Measurements from ENCODE around the gene CLEC9A. TPM values are rescaled to one million over a fixed set of nuclear protein-coding genes. Genes with fewer than 3 reads are reported as not detected.
A peak's percentile ranks its signal among the peaks of the same experiment; 100 is the strongest.

Gene CLEC9A
- not detected for polyA plus RNA-seq (2013, experiment 1 of 2)
- polyA plus RNA-seq (2013, experiment 2 of 2), result not detected

DNA sequence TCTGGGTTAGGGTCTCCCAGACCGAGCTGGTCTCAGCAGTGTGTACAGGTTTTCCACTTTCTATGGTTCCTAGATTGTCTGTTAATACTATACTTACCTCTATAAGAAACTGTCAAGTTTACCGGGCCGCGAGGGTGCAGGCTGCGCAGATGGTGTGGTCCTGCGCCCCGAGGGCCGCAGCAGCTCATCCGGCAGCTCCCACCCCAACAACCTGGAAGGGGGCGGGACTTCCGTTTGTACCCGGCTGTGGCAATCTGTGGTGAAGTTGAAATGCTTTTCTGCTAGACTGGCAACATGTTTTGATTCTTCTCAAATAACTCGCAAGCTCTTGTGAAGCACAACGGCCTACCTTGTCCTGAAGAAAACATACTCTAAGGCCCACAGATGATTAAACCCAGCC lies at the start of gene CLEC9A:
CLEC9A (plus strand) TSS at position 237 of the 400 bp plus-strand sequence. CDS start 22,006 bp downstream, outside the sequence.
- Histone ChIP-seq H4K8ac (ENCODE audit: low read depth, low read length) (no peak within 1 kb of the TSS), H3K79me1 (ENCODE audit: low read length) (no peaks in the 10 kb centered on the region), H3K56ac (ENCODE audit: low read length) (no peak within 1 kb of the TSS), H3K4me2 (ENCODE audit: low read length) (no peak within 1 kb of the TSS), H3K27me3 (ENCODE audit: insufficient read depth, low read length, poor library complexity) (no peaks in the 10 kb centered on the region), H3K79me2 (ENCODE audit: control insufficient read depth, insufficient read depth, low read length) (no peaks in the 10 kb centered on the region), H3K36me3 (ENCODE audit: control insufficient read depth, insufficient read depth, low read length) (no peaks in the 10 kb centered on the region), H3K9ac (ENCODE audit: low read length) (no peak within 1 kb of the TSS), H3K18ac (ENCODE audit: low read length) (no peak within 1 kb of the TSS), H3K4ac (ENCODE audit: low read depth, low read length) (no peak within 1 kb of the TSS), H2BK15ac (replicated peaks; ENCODE audit: low read depth) (no peak within 1 kb of the TSS), H4K5ac (ENCODE audit: low read length) (no peak within 1 kb of the TSS), H3K4me1 (ENCODE audit: control insufficient read depth, low read depth, low read length) (no peaks in the 10 kb centered on the region), H2AK5ac (ENCODE audit: low read length) (no peak within 1 kb of the TSS), H3K23ac (ENCODE audit: low read length) (no peak within 1 kb of the TSS), H3K27ac (ENCODE audit: low read depth, low read length) (no peak within 1 kb of the TSS), H2BK120ac (ENCODE audit: low read depth, low read length) (no peak within 1 kb of the TSS), H2BK5ac (ENCODE audit: low read length) (no peak within 1 kb of the TSS), H3K4me3 (ENCODE audit: low read length) (no peak within 1 kb of the TSS)
- no CpG with 5 or more reads among the region's 14 CpGs for WGBS (ENCODE audit: extremely low coverage, insufficient coverage, low lambda C conversion rate)
- DNase-seq, result no peak

DNA sequence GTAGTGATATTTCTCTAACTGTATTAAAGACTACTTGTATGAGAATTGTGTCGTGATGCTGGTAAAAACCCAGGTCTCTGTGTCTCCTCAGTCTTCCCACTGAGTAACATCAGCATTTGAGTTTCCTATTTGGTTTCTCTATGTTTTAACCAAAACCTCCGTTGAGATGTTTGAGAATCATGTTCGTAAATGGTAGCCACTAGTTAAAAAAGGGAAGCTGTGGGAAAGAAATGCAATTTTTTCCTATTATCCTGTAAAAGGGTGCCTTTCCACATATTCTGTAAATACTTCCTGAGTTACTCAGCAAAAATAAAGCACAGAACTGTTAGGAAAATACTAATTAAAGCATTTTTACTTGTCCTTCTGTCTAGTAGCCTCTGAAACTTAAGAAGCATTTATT lies 38.6 kb upstream of the CLEC9A start:
- H4K5ac ChIP-seq (ENCODE audit: low read length), result no peak overlapping the region
- no peaks in the 10 kb centered on the region for H3K36me3 ChIP-seq (ENCODE audit: control insufficient read depth, insufficient read depth, low read length)
- no peak overlapping the region for H3K9ac ChIP-seq (ENCODE audit: low read length)
- no peak overlapping the region for H3K18ac ChIP-seq (ENCODE audit: low read length)
- no peaks in the 10 kb centered on the region for H3K79me1 ChIP-seq (ENCODE audit: low read length)
- no peak for DNase-seq
- H2BK120ac ChIP-seq (ENCODE audit: low read depth, low read length), result no peak overlapping the region
- no peak overlapping the region for H3K56ac ChIP-seq (ENCODE audit: low read length)
- no peaks in the 10 kb centered on the region for H3K4me1 ChIP-seq (ENCODE audit: control insufficient read depth, low read depth, low read length)
- no peak overlapping the region for H2BK15ac ChIP-seq (replicated peaks; ENCODE audit: low read depth)
- H3K27ac ChIP-seq (ENCODE audit: low read depth, low read length), result no peak overlapping the region
- no peak overlapping the region for H3K4me3 ChIP-seq (ENCODE audit: low read length)
- H4K8ac ChIP-seq (ENCODE audit: low read depth, low read length), result no peak overlapping the region
- H2AK5ac ChIP-seq (ENCODE audit: low read length), result no peak overlapping the region
- H3K23ac ChIP-seq (ENCODE audit: low read length), result no peak overlapping the region
- no peak overlapping the region for H2BK5ac ChIP-seq (ENCODE audit: low read length)
- H3K4me2 ChIP-seq (ENCODE audit: low read length), result no peak overlapping the region
- no peaks in the 10 kb centered on the region for H3K79me2 ChIP-seq (ENCODE audit: control insufficient read depth, insufficient read depth, low read length)
- H3K27me3 ChIP-seq (ENCODE audit: insufficient read depth, low read length, poor library complexity), result no peaks in the 10 kb centered on the region
- WGBS (ENCODE audit: extremely low coverage, insufficient coverage, low lambda C conversion rate), result no CpG with 5 or more reads among the region's 3 CpGs
- H3K4ac ChIP-seq (ENCODE audit: low read depth, low read length), result no peak overlapping the region

DNA sequence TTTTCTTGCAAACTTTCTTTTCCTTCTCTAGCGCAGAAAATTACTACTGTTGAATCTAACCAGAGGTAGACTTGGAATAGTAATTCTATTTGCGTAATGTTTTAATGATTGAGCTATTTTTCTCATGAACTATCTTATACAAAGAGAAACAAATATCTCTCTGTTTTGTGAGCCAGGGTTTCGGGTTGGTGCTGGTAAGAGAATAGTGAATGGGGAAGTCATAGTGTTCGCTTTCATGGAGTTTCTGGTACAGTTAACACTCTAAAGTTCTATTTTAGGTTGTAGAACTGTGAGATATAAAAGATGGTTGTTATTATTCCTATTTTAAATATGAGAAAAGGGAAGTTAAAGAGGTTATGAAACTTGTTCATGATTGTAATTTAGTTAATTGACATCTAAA lies 38.2 kb upstream of the CLEC9A start:
- Histone ChIP-seq H2BK15ac (replicated peaks; ENCODE audit: low read depth) (no peak overlapping the region), H3K27me3 (ENCODE audit: insufficient read depth, low read length, poor library complexity) (no peaks in the 10 kb centered on the region), H3K23ac (ENCODE audit: low read length) (no peak overlapping the region), H3K36me3 (ENCODE audit: control insufficient read depth, insufficient read depth, low read length) (no peaks in the 10 kb centered on the region), H3K4me3 (ENCODE audit: low read length) (no peak overlapping the region), H3K56ac (ENCODE audit: low read length) (no peak overlapping the region), H3K79me2 (ENCODE audit: control insufficient read depth, insufficient read depth, low read length) (no peaks in the 10 kb centered on the region), H4K5ac (ENCODE audit: low read length) (no peak overlapping the region), H2AK5ac (ENCODE audit: low read length) (no peak overlapping the region), H3K79me1 (ENCODE audit: low read length) (no peaks in the 10 kb centered on the region), H2BK120ac (ENCODE audit: low read depth, low read length) (no peak overlapping the region), H4K8ac (ENCODE audit: low read depth, low read length) (no peak overlapping the region), H2BK5ac (ENCODE audit: low read length) (no peak overlapping the region), H3K4me2 (ENCODE audit: low read length) (no peak overlapping the region), H3K27ac (ENCODE audit: low read depth, low read length) (no peak overlapping the region), H3K4ac (ENCODE audit: low read depth, low read length) (no peak overlapping the region), H3K4me1 (ENCODE audit: control insufficient read depth, low read depth, low read length) (no peaks in the 10 kb centered on the region), H3K9ac (ENCODE audit: low read length) (no peak overlapping the region), H3K18ac (ENCODE audit: low read length) (no peak overlapping the region)
- DNase-seq, result no peak
- WGBS (ENCODE audit: extremely low coverage, insufficient coverage, low lambda C conversion rate), result no CpG with 5 or more reads among the region's 4 CpGs

DNA sequence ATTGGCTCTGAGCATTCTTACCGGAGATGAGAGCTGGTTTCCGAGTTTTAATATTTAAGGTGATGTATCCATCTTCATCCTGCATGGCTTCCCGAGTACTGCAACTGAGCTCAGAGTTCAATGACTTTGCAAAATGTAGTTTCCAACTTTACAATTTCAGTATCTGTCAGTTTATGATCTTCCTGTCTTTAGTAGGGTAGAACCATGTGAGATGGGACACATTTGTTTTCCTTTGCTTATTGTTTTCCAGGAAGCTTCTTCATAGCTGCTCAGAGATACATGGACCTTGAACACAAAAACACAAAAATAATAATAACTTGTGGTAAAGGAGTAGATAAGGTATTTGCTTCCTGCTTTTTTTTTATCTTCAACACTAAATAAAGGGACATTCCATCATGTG lies 31.5 kb upstream of the CLEC9A start, which contains the start of gene CLEC1B:
CLEC1B (minus strand) TSS at position 106 of the 400 bp plus-strand sequence; CDS start at position 85, 21 bp downstream.
- H3K79me2 ChIP-seq (ENCODE audit: control insufficient read depth, insufficient read depth, low read length), result no peaks in the 10 kb centered on the region
- no peak within 1 kb of the TSS for H4K8ac ChIP-seq (ENCODE audit: low read depth, low read length)
- no peak within 1 kb of the TSS for H3K23ac ChIP-seq (ENCODE audit: low read length)
- H3K9ac ChIP-seq (ENCODE audit: low read length), result no peak within 1 kb of the TSS
- no peak for DNase-seq
- no peaks in the 10 kb centered on the region for H3K36me3 ChIP-seq (ENCODE audit: control insufficient read depth, insufficient read depth, low read length)
- no peak within 1 kb of the TSS for H2BK5ac ChIP-seq (ENCODE audit: low read length)
- no peak within 1 kb of the TSS for H2BK120ac ChIP-seq (ENCODE audit: low read depth, low read length)
- H3K79me1 ChIP-seq (ENCODE audit: low read length), result no peaks in the 10 kb centered on the region
- no peak within 1 kb of the TSS for H3K4me3 ChIP-seq (ENCODE audit: low read length)
- H2AK5ac ChIP-seq (ENCODE audit: low read length), result no peak within 1 kb of the TSS
- no peaks in the 10 kb centered on the region for H3K4me1 ChIP-seq (ENCODE audit: control insufficient read depth, low read depth, low read length)
- H3K27me3 ChIP-seq (ENCODE audit: insufficient read depth, low read length, poor library complexity), result no peaks in the 10 kb centered on the region
- no peak within 1 kb of the TSS for H3K27ac ChIP-seq (ENCODE audit: low read depth, low read length)
- H4K5ac ChIP-seq (ENCODE audit: low read length), result no peak within 1 kb of the TSS
- no peak within 1 kb of the TSS for H3K18ac ChIP-seq (ENCODE audit: low read length)
- no peak within 1 kb of the TSS for H2BK15ac ChIP-seq (replicated peaks; ENCODE audit: low read depth)
- no CpG with 5 or more reads among the region's 3 CpGs for WGBS (ENCODE audit: extremely low coverage, insufficient coverage, low lambda C conversion rate)
- H3K56ac ChIP-seq (ENCODE audit: low read length), result no peak within 1 kb of the TSS
- peak within 1 kb of the TSS; percentile 12 for H3K4ac ChIP-seq (ENCODE audit: low read depth, low read length)
- H3K4me2 ChIP-seq (ENCODE audit: low read length), result no peak within 1 kb of the TSS

DNA sequence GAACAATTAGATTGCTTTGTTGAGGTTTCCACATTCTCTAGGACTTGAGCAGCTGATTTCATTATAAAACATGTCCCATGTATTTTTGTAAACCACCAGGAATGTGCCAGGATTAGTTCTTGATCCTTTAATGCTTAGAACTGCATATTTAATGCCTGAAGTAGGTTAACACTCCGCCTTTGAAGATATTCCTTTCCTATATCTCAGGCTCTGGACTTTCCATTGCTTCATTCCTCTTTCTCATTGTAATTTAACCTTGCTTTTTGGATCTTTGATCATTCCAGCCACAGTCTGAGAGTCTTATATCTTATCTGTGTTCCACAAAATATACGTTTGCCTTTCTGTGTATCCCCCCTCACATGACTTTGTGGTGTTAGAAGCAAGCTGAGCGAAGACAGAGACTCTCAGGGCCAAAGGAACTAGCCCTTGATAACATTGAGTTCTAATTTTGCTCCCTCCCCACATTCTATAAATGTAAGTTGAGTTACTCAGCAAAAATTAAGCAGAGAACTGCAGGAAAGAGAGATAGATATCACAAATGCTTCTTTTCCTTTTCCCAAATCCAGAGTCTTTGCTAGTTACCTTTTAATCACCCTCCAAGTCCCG lies 29.2 kb upstream of the CLEC9A start:
- no peak overlapping the region for H3K56ac ChIP-seq (ENCODE audit: low read length)
- H3K4me3 ChIP-seq (ENCODE audit: low read length), result no peak overlapping the region
- no peak overlapping the region for H3K9ac ChIP-seq (ENCODE audit: low read length)
- WGBS (ENCODE audit: extremely low coverage, insufficient coverage, low lambda C conversion rate), result no CpG with 5 or more reads among the region's 4 CpGs
- no peaks in the 10 kb centered on the region for H3K27me3 ChIP-seq (ENCODE audit: insufficient read depth, low read length, poor library complexity)
- H4K8ac ChIP-seq (ENCODE audit: low read depth, low read length), result no peak overlapping the region
- no peaks in the 10 kb centered on the region for H3K36me3 ChIP-seq (ENCODE audit: control insufficient read depth, insufficient read depth, low read length)
- H2BK120ac ChIP-seq (ENCODE audit: low read depth, low read length), result no peak overlapping the region
- H3K23ac ChIP-seq (ENCODE audit: low read length), result no peak overlapping the region
- H3K27ac ChIP-seq (ENCODE audit: low read depth, low read length), result no peak overlapping the region
- no peak overlapping the region for H3K4ac ChIP-seq (ENCODE audit: low read depth, low read length)
- H4K5ac ChIP-seq (ENCODE audit: low read length), result no peak overlapping the region
- no peak overlapping the region for H3K18ac ChIP-seq (ENCODE audit: low read length)
- no peak overlapping the region for H2BK5ac ChIP-seq (ENCODE audit: low read length)
- no peak overlapping the region for H2AK5ac ChIP-seq (ENCODE audit: low read length)
- no peaks in the 10 kb centered on the region for H3K79me1 ChIP-seq (ENCODE audit: low read length)
- no peaks in the 10 kb centered on the region for H3K79me2 ChIP-seq (ENCODE audit: control insufficient read depth, insufficient read depth, low read length)
- no peaks in the 10 kb centered on the region for H3K4me1 ChIP-seq (ENCODE audit: control insufficient read depth, low read depth, low read length)
- H3K4me2 ChIP-seq (ENCODE audit: low read length), result no peak overlapping the region
- no peak for DNase-seq
- H2BK15ac ChIP-seq (replicated peaks; ENCODE audit: low read depth), result no peak overlapping the region
